ENCODE measurements around the gene MYH10. TPM values are rescaled to one million over a fixed set of nuclear protein-coding genes. Genes with fewer than 3 reads are reported as not detected.

Gene MYH10
- total and polyA plus RNA-seq, 7 donors = 1.8 to 34.2 (median 1.9) TPM

GRCh38 chr17:8473451-8474192 lies 156.9 kb downstream of the MYH10 start:
- no peak for TF ChIP-seq CTCF (IDR thresholded peaks at IDR 0.05)
- Histone ChIP-seq H3K4me1 (peaks cover 16% of the 10 kb centered on the region), H3K9me3 (no peaks in the 10 kb centered on the region), H3K27ac (no peak overlapping the region), H3K36me3 (ENCODE audit: insufficient read depth in 1 of 2, low read depth in 1 of 2) (peaks cover 0 to 75% of the 10 kb centered on the region in 2 donors), H3K27me3 (ENCODE audit: insufficient read depth in 3 of 3, low read length in 2 of 3) (no peaks in the 10 kb centered on the region), H3K4me3 (no peak overlapping the region)
- intact Hi-C loops (cut with DNase I) = no loop called here
- ATAC-seq = no peak
- WGBS, 3 donors = 91 to 94% (median 92%) methylated on average over 13 of the region's 13 CpGs
- no peak for DNase-seq

- H3K4me3 ChIP-seq = no peak overlapping the region
- no peak overlapping the region for H3K27ac ChIP-seq
- H3K36me3 ChIP-seq (ENCODE audit: insufficient read depth in 1 of 2, low read depth in 1 of 2) = peaks cover 0 to 75% of the 10 kb centered on the region in 2 donors
- WGBS, 3 donors = 92 to 95% (median 92%) methylated on average over 8 of the region's 8 CpGs
- DNase-seq = no peak
- no peak for TF ChIP-seq CTCF (IDR thresholded peaks at IDR 0.05)
- peaks cover 16% of the 10 kb centered on the region for H3K4me1 ChIP-seq
- ATAC-seq = no peak
- intact Hi-C loops (cut with DNase I) = no loop called here
- H3K27me3 ChIP-seq (ENCODE audit: insufficient read depth in 3 of 3, low read length in 2 of 3) = no peaks in the 10 kb centered on the region
- H3K9me3 ChIP-seq = no peaks in the 10 kb centered on the region
These were observed 157.9 kb downstream of the MYH10 start for GRCh38 chr17:8472663-8473062.

GRCh38 chr17:8470447-8471047 lies 160.0 kb downstream of the MYH10 start:
- ATAC-seq (peak; percentile 58 to 74 (median 68)), DNase-seq (peak; percentile 69 to 82)
- peak overlapping the region; percentile 46 for H3K27ac ChIP-seq
- intact Hi-C loops (cut with DNase I) = no loop called here
- no peaks in the 10 kb centered on the region for H3K9me3 ChIP-seq
- 18 to 27% (median 19%) methylated on average over 20 of the region's 20 CpGs for WGBS, 3 donors
- peaks cover 0 to 72% of the 10 kb centered on the region in 2 donors for H3K36me3 ChIP-seq (ENCODE audit: insufficient read depth in 1 of 2, low read depth in 1 of 2)
- TF ChIP-seq CTCF (IDR thresholded peaks at IDR 0.05) = no peak
- peaks cover 16% of the 10 kb centered on the region for H3K4me1 ChIP-seq
- no peaks in the 10 kb centered on the region for H3K27me3 ChIP-seq (ENCODE audit: insufficient read depth in 3 of 3, low read length in 2 of 3)
- peak overlapping the region; percentile 23 for H3K4me3 ChIP-seq

- no peaks in the 10 kb centered on the region for H3K9me3 ChIP-seq
- no peaks in the 10 kb centered on the region for H3K27me3 ChIP-seq (ENCODE audit: insufficient read depth in 3 of 3, low read length in 2 of 3)
- WGBS, 3 donors = 21 to 43% (median 22%) methylated on average over 12 of the region's 12 CpGs
- DNase-seq = no peak
- peak overlapping the region; percentile 46 for H3K27ac ChIP-seq
- peak; percentile 16 to 50 (median 35) for ATAC-seq
- peaks cover 0 to 66% of the 10 kb centered on the region in 2 donors for H3K36me3 ChIP-seq (ENCODE audit: insufficient read depth in 1 of 2, low read depth in 1 of 2)
- peaks cover 22% of the 10 kb centered on the region for H3K4me1 ChIP-seq
- no peak for TF ChIP-seq CTCF (IDR thresholded peaks at IDR 0.05)
- intact Hi-C loops (cut with DNase I) = no loop called here
- H3K4me3 ChIP-seq = no peak overlapping the region
These were observed 160.6 kb downstream of the MYH10 start for GRCh38 chr17:8469964-8470363.

All from psoas muscle (tissue), 8 donors.